Prostate gland (tissue), 1 donor: ENCODE measurements around the gene CCDC73.

Source experiments
- POLR2A ChIP-seq: fragments of 450-650 bp; IDR thresholded peaks from one replicate; pipeline ENCODE4 v1.6.1; 2016; ENCODE audit warnings: antibody characterized with exemption, mild to moderate bottlenecking
- POLR2AphosphoS5 ChIP-seq: sonication (generic); formaldehyde crosslinking; IDR thresholded peaks from one replicate; pipeline ENCODE4 v1.6.1; 2017; ENCODE audit warnings: antibody characterized with exemption

- peak; percentile 82 for TF ChIP-seq POLR2A
- TF ChIP-seq POLR2AphosphoS5 = no peak
These were observed 35.4 kb upstream of the CCDC73 start, which contains the start of gene PRRG4 for GRCh38 chr11:32829680-32830412.
